ENCODE measurements around the gene MMP28.

DNA sequence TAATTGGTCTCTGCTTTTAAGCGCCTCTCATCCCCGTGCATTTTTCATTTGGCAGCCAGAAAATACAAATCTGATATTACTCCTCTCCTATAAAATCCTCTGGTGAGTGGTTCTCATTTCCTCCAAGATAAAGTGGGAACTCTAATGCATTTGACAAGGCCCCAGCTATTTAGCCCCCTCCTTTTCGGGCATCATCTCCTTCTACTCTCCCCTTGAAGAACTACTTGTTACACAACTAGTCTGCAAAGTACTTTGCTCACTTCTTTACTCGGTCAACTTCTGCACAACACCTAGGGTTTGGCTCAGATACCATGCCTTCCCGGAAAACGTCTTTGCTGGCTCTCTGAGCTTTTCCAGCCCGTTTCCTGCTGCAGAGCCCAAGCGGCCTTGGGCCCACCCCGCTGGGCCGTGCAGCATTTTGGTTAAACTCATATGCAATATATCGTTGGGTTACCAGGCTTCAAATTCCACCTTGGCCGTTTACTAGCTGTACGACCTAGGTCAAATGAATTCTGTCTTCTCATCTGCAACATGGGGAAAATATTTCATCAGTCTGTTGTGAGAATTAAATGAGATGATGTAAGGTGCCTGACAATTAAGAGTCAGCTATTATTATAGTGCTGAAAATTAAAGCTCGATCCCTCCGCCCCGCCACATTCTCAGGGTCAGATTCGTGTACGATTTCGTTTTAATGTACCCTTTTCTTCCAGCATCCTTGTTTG is 13.0 kb upstream of the MMP28 start:
- TF ChIP-seq HDGF (IDR thresholded peaks at IDR 0.05) = no peak
- TF ChIP-seq DPF2 (IDR thresholded peaks at IDR 0.05) = no peak
- no peak for TF ChIP-seq CBX3 (IDR thresholded peaks at IDR 0.05; ENCODE audit: borderline replicate concordance, low read depth)
- TF ChIP-seq, protein P1, sequence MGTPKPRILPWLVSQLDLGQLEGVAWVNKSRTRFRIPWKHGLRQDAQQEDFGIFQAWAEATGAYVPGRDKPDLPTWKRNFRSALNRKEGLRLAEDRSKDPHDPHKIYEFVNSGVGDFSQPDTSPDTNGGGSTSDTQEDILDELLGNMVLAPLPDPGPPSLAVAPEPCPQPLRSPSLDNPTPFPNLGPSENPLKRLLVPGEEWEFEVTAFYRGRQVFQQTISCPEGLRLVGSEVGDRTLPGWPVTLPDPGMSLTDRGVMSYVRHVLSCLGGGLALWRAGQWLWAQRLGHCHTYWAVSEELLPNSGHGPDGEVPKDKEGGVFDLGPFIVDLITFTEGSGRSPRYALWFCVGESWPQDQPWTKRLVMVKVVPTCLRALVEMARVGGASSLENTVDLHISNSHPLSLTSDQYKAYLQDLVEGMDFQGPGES (IDR thresholded peaks at IDR 0.05) = no peak
- no peak for TF ChIP-seq ZZZ3 (IDR thresholded peaks at IDR 0.05; ENCODE audit: control insufficient read depth, insufficient read length, low read depth)
- no peak for TF ChIP-seq ZNF274 (IDR thresholded peaks at IDR 0.05; ENCODE audit: insufficient read depth, insufficient read length)
- TF ChIP-seq, protein P2, sequence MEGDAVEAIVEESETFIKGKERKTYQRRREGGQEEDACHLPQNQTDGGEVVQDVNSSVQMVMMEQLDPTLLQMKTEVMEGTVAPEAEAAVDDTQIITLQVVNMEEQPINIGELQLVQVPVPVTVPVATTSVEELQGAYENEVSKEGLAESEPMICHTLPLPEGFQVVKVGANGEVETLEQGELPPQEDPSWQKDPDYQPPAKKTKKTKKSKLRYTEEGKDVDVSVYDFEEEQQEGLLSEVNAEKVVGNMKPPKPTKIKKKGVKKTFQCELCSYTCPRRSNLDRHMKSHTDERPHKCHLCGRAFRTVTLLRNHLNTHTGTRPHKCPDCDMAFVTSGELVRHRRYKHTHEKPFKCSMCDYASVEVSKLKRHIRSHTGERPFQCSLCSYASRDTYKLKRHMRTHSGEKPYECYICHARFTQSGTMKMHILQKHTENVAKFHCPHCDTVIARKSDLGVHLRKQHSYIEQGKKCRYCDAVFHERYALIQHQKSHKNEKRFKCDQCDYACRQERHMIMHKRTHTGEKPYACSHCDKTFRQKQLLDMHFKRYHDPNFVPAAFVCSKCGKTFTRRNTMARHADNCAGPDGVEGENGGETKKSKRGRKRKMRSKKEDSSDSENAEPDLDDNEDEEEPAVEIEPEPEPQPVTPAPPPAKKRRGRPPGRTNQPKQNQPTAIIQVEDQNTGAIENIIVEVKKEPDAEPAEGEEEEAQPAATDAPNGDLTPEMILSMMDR (IDR thresholded peaks at IDR 0.05 in 2 of 3, conservative IDR thresholded peaks at IDR 0.05 in 1 of 3; ENCODE audit: control insufficient read depth in 2 of 3, extremely low read depth in 1 of 3, insufficient read depth in 1 of 3, low read depth in 3 of 3, low read length in 3 of 3) = no peak
- no peak for TF ChIP-seq POLR2A (IDR thresholded peaks at IDR 0.05; ENCODE audit: low read depth, low read length)
- no peak for TF ChIP-seq EZH2 (IDR thresholded peaks at IDR 0.05; ENCODE audit: borderline replicate concordance, control insufficient read depth, low read depth, low read length)
- no peak for TF ChIP-seq TAF1 (IDR thresholded peaks at IDR 0.05; ENCODE audit: borderline replicate concordance, low read depth, low read length)
- no peak for TF ChIP-seq SP1 (IDR thresholded peaks at IDR 0.05; ENCODE audit: low read depth, low read length)
- TF ChIP-seq, protein P3, sequence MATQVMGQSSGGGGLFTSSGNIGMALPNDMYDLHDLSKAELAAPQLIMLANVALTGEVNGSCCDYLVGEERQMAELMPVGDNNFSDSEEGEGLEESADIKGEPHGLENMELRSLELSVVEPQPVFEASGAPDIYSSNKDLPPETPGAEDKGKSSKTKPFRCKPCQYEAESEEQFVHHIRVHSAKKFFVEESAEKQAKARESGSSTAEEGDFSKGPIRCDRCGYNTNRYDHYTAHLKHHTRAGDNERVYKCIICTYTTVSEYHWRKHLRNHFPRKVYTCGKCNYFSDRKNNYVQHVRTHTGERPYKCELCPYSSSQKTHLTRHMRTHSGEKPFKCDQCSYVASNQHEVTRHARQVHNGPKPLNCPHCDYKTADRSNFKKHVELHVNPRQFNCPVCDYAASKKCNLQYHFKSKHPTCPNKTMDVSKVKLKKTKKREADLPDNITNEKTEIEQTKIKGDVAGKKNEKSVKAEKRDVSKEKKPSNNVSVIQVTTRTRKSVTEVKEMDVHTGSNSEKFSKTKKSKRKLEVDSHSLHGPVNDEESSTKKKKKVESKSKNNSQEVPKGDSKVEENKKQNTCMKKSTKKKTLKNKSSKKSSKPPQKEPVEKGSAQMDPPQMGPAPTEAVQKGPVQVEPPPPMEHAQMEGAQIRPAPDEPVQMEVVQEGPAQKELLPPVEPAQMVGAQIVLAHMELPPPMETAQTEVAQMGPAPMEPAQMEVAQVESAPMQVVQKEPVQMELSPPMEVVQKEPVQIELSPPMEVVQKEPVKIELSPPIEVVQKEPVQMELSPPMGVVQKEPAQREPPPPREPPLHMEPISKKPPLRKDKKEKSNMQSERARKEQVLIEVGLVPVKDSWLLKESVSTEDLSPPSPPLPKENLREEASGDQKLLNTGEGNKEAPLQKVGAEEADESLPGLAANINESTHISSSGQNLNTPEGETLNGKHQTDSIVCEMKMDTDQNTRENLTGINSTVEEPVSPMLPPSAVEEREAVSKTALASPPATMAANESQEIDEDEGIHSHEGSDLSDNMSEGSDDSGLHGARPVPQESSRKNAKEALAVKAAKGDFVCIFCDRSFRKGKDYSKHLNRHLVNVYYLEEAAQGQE (IDR thresholded peaks at IDR 0.05; ENCODE audit: low read depth, low read length) = no peak
